ENCODE measurements around the gene GAB3. TPM values are rescaled to one million over a fixed set of nuclear protein-coding genes. Genes with fewer than 3 reads are reported as not detected.

Gene GAB3, protein sequence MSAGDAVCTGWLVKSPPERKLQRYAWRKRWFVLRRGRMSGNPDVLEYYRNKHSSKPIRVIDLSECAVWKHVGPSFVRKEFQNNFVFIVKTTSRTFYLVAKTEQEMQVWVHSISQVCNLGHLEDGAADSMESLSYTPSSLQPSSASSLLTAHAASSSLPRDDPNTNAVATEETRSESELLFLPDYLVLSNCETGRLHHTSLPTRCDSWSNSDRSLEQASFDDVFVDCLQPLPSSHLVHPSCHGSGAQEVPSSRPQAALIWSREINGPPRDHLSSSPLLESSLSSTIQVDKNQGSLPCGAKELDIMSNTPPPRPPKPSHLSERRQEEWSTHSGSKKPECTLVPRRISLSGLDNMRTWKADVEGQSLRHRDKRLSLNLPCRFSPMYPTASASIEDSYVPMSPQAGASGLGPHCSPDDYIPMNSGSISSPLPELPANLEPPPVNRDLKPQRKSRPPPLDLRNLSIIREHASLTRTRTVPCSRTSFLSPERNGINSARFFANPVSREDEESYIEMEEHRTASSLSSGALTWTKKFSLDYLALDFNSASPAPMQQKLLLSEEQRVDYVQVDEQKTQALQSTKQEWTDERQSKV
- 6.5 TPM for total RNA-seq
- 1 to 10 TPM; 3.2 to 6.7 (median 5.1) TPM for polyA plus RNA-seq (ENCODE audit: insufficient read depth in 1 of 8, insufficient read length in 8 of 8, low replicate concordance in 1 of 8)
- long read RNA-seq, donor 1 = 0 reads
- long read RNA-seq, donor 2 = 0 reads
- long read RNA-seq, donor 3, partial matches to known transcripts = 0 of 1 reads
- long read RNA-seq, donor 3, other reads (novel, unspliced or antisense) = 0 of 1 reads
- long read RNA-seq, donor 4 = 0 reads
- long read RNA-seq, donor 5 = 0 reads
- long read RNA-seq, donor 6 = 0 reads
- long read RNA-seq, donor 7 = 0 reads
- long read RNA-seq, donor 8 = 0 reads
- long read RNA-seq, donor 9 = 0 reads
- long read RNA-seq, donor 10, partial matches to known transcripts = 0 of 1 reads
- long read RNA-seq, donor 10, other reads (novel, unspliced or antisense) = 0 of 1 reads
- long read RNA-seq, donor 11, partial matches to known transcripts = 0 of 1 reads
- long read RNA-seq, donor 11, other reads (novel, unspliced or antisense) = 0 of 1 reads

DNA sequence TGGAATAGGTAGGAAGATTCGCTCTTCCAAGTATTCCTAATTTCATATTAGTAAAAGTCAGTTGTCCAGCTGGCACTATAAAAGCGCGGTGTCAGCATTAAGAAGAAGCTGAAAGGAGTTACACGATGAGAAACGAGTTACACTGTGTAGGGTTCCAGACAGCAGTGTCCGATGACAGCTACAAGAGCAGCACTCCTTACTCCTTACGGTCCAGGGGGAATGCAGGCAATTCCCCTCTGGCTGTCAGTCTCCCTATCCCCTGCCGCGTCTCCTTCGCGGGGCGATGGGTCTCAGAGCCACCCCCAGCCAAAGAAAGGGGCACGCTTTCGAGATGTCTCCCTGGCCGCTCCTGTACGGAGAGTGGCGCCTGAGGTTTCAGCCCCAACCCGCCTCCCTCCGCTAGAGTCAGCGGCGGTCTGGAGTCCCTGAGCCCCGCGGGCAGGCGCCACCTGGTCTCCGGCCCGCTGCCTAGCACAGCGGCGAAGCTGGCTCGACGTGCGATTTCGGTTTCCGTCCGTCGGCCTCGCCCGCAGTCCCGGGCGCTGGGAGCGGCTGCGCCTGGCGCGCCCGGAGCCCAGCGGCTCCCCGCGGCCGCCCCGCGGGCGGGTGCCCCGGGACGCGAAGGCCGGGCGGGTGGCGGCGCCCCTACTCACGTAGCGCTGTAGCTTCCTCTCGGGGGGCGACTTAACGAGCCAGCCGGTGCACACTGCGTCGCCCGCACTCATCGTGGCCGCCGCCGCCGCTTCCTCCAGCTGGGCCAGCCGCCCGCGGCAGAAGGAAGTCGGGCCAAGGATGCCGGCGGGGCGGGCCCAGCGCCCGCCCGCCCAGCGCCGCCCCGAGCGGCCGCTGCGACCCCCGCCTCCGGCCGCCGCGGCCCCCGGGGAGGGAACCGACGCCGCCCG lies at the start of gene GAB3:
GAB3 (minus strand) TSS at position 777 of the 902 bp plus-strand sequence; CDS start at position 725, 52 bp downstream.
- H3K27me3 ChIP-seq (ENCODE audit: control insufficient read depth, insufficient read depth, low read length) = peaks cover 18% of the 10 kb centered on the region
- H3K9me3 ChIP-seq (replicated peaks; ENCODE audit: control insufficient read depth, low read depth, low read length) = no peaks in the 10 kb centered on the region
- H3K4me3 ChIP-seq (ENCODE audit: low read length) = peak within 1 kb of the TSS; percentile 53
- no peaks in the 10 kb centered on the region for H3K36me3 ChIP-seq (ENCODE audit: control insufficient read depth, insufficient read depth, low read length)
- H3K4me1 ChIP-seq (ENCODE audit: control insufficient read depth, insufficient read depth, low read length) = peaks cover 2% of the 10 kb centered on the region
- 24% methylated on average over 82 of the region's 98 CpGs for WGBS (ENCODE audit: insufficient coverage)
- DNase-seq = peak; percentile 64
- peak within 1 kb of the TSS; percentile 82 for H3K27ac ChIP-seq (ENCODE audit: low read length)

DNA sequence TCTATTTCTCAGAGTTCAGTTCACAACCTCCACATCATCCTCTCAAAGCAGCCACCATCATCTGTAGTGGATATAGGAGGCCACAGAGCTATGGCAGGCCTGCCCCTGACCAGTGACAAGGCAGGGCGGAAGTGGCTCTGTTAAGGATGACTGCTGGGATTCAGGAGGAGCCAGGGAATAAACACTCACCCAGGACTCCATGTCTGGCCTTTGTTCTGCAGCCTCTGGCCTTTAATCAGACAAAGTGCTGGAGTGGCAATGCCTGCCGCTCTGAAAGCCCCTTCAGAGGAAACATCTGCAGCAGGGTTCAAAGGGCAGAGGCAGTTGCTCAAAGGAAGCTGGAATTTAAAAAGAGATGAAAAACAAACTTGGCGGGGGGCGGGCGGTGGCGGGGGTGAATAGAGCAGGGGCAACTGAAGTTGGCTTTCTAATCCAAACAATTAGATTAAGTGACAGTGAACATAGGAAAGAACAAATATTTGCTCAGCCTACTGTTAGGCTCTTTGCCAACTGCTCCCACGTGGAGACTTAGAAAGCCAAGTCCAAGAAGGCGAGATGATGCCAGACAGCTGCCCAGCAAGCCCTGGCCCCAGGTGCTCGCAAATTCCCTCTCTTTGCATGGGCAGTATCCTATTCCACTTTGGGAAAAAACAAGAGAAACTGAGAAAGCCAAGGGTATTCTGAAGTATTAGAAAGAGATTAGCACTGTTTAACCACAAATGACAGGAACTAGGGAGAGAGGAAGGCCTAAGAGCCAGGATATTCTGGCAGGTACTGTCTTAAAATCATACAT lies 48.9 kb upstream of the GAB3 start:
- Histone ChIP-seq H3K9me3 (replicated peaks; ENCODE audit: control insufficient read depth, low read depth, low read length) (no peaks in the 10 kb centered on the region), H3K27ac (ENCODE audit: low read length) (peak overlapping the region; percentile 62), H3K36me3 (ENCODE audit: control insufficient read depth, insufficient read depth, low read length) (no peaks in the 10 kb centered on the region), H3K4me3 (ENCODE audit: low read length) (no peak overlapping the region), H3K27me3 (ENCODE audit: control insufficient read depth, insufficient read depth, low read length) (no peaks in the 10 kb centered on the region), H3K4me1 (ENCODE audit: control insufficient read depth, insufficient read depth, low read length) (peaks cover 10% of the 10 kb centered on the region)
- WGBS (ENCODE audit: insufficient coverage) = 52% methylated on average over 9 of the region's 9 CpGs
- no peak for DNase-seq

DNA sequence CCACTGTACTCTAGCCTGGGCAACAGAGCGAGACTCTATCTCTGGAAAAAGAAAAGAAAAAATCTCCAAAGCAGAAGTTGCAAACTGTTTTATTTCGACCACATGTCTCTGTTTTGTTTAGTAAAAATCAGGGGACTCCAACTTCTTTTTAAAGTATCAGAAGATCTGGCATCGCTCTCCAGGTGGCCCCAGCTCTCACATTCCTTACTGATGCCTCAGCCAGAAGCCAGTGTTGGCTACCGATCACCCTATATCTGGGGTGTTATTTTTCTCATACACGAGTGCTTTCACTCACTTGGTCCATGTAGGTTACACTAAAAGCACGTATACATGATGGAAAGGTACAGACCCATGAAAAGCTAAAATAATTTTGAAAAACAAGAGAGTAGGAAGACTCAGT lies 46.1 kb upstream of the GAB3 start:
- H3K27me3 ChIP-seq (ENCODE audit: control insufficient read depth, insufficient read depth, low read length) = no peaks in the 10 kb centered on the region
- H3K27ac ChIP-seq (ENCODE audit: low read length) = no peak overlapping the region
- WGBS (ENCODE audit: insufficient coverage) = no CpG with 5 or more reads among the region's 6 CpGs
- no peaks in the 10 kb centered on the region for H3K9me3 ChIP-seq (replicated peaks; ENCODE audit: control insufficient read depth, low read depth, low read length)
- no peaks in the 10 kb centered on the region for H3K36me3 ChIP-seq (ENCODE audit: control insufficient read depth, insufficient read depth, low read length)
- no peak for DNase-seq
- H3K4me1 ChIP-seq (ENCODE audit: control insufficient read depth, insufficient read depth, low read length) = peaks cover 6% of the 10 kb centered on the region
- H3K4me3 ChIP-seq (ENCODE audit: low read length) = no peak overlapping the region

DNA sequence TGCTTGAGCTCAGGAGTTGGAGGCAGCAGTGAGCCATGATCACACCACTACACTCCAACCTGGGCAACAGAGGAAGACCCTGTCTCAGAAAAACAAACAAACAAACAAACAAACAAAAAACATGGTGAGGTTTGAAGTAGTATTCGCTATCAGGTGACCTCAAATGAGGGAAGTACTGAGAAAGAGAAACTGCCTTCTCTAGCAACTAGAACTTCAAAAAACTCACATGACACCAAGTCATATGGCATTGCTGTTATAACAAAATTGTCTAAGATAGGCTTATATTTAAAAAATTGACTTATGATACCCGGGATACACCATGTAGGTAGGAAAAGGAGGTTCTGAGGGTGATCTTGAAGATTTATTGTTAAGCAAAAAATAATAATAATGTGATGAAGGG lies 44.1 kb upstream of the GAB3 start:
- peak; percentile 36 for DNase-seq
- Histone ChIP-seq H3K4me1 (ENCODE audit: control insufficient read depth, insufficient read depth, low read length) (peaks cover 6% of the 10 kb centered on the region), H3K36me3 (ENCODE audit: control insufficient read depth, insufficient read depth, low read length) (no peaks in the 10 kb centered on the region), H3K9me3 (replicated peaks; ENCODE audit: control insufficient read depth, low read depth, low read length) (no peaks in the 10 kb centered on the region), H3K27me3 (ENCODE audit: control insufficient read depth, insufficient read depth, low read length) (no peaks in the 10 kb centered on the region), H3K4me3 (ENCODE audit: low read length) (no peak overlapping the region), H3K27ac (ENCODE audit: low read length) (no peak overlapping the region)
- WGBS (ENCODE audit: insufficient coverage) = no CpG with 5 or more reads among the region's 2 CpGs

DNA sequence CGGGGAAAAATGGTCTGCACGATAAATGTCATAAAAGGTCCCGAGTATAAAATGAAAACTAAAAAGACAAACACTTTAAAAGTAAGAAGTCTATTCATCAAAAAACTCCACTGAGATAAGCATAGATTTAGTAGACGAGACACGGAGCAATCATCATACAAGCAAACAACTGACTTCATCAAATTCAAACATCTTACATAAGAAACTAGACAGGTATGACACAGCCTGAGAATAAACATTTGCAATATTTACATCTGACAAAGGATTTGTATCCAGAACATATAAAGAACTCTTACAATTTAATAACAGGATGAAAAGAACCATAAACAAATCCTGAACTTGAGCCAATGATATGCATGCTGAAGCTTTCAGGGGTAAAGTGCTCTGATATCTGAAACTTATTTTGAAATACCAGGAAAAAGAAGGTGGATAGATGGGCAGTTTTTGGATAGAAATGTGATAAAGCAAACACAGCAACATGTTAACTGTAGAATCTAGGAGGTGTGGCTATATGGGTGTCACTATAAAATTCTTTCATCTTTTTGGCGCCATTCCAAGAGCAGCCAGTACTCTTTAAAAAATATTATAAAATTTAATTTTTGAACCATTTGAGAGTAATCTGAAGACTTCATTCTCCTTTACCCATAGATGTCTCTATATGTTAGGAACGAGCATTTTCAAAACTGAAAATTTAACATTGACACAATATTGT lies 42.4 kb upstream of the GAB3 start:
- no peak for DNase-seq
- no peaks in the 10 kb centered on the region for H3K4me1 ChIP-seq (ENCODE audit: control insufficient read depth, insufficient read depth, low read length)
- WGBS (ENCODE audit: insufficient coverage) = 67% methylated on average over 1 of the region's 7 CpGs
- H3K27me3 ChIP-seq (ENCODE audit: control insufficient read depth, insufficient read depth, low read length) = no peaks in the 10 kb centered on the region
- no peaks in the 10 kb centered on the region for H3K36me3 ChIP-seq (ENCODE audit: control insufficient read depth, insufficient read depth, low read length)
- no peak overlapping the region for H3K27ac ChIP-seq (ENCODE audit: low read length)
- no peak overlapping the region for H3K4me3 ChIP-seq (ENCODE audit: low read length)
- H3K9me3 ChIP-seq (replicated peaks; ENCODE audit: control insufficient read depth, low read depth, low read length) = no peaks in the 10 kb centered on the region

DNA sequence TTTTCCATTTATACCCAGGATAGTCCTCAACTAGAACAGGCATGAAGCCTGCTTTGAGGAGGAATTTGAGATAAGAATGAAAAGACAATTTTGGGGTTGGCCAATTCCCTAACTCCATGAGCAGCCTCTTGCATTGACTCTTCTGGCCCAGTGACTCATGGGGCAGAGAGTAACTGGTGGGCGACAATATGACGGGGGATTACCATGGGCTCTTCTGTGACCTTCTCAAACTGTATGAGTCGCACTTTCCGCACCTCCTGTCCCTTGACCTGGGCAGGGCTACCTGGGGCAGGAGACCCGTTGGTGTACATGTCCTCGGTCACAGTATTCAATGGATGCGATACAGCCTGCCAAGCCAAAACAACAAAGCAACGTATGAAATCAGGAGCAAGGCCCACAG lies 41.1 kb upstream of the GAB3 start:
- H3K27ac ChIP-seq (ENCODE audit: low read length) = no peak overlapping the region
- no peaks in the 10 kb centered on the region for H3K4me1 ChIP-seq (ENCODE audit: control insufficient read depth, insufficient read depth, low read length)
- 94% methylated on average over 5 of the region's 8 CpGs for WGBS (ENCODE audit: insufficient coverage)
- H3K4me3 ChIP-seq (ENCODE audit: low read length) = no peak overlapping the region
- no peak for DNase-seq
- no peaks in the 10 kb centered on the region for H3K27me3 ChIP-seq (ENCODE audit: control insufficient read depth, insufficient read depth, low read length)
- H3K36me3 ChIP-seq (ENCODE audit: control insufficient read depth, insufficient read depth, low read length) = no peaks in the 10 kb centered on the region
- no peaks in the 10 kb centered on the region for H3K9me3 ChIP-seq (replicated peaks; ENCODE audit: control insufficient read depth, low read depth, low read length)

DNA sequence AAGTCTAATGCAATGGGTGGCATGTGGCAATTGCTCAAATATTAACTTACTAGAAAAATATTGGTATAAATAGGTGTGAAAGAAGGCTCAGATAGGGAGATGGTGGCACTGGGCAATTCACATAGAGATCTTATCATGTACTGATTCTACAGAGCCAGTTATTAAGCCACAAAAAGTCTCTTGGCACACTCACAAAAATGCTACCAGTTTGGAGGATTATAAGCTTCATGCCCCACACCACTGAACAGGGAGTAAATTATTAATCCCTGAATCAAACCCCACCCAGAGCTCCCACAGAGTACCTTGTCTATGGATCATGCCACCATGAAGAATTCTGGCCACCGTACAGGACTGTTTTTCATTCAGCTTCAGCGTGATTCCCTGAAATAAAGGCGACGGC lies 40.6 kb upstream of the GAB3 start:
- Histone ChIP-seq H3K4me1 (ENCODE audit: control insufficient read depth, insufficient read depth, low read length) (no peaks in the 10 kb centered on the region), H3K4me3 (ENCODE audit: low read length) (no peak overlapping the region), H3K9me3 (replicated peaks; ENCODE audit: control insufficient read depth, low read depth, low read length) (no peaks in the 10 kb centered on the region), H3K27me3 (ENCODE audit: control insufficient read depth, insufficient read depth, low read length) (no peaks in the 10 kb centered on the region), H3K36me3 (ENCODE audit: control insufficient read depth, insufficient read depth, low read length) (no peaks in the 10 kb centered on the region), H3K27ac (ENCODE audit: low read length) (no peak overlapping the region)
- DNase-seq = no peak
- WGBS (ENCODE audit: insufficient coverage) = 67% methylated on average over 1 of the region's 4 CpGs

DNA sequence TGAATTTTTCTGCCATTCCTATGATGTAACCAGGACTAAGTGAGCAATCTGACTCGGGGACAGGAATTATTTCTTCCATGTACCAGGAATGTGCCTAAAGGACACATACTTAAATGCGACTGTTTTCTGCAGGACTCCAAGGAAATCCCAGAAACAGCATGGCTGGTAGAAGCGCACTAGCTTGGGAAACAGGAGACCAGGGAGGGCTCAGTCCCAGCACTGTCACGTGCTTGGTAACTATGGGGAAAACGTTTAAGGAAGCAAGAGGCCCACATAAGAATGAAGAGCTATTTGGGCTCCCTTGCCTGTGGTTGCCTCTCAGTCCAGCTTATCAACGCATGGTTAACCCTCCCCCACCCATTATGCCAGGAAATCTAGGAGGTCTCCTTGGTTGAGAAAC lies 34.8 kb upstream of the GAB3 start:
- WGBS (ENCODE audit: insufficient coverage) = 72% methylated on average over 5 of the region's 6 CpGs
- H3K4me3 ChIP-seq (ENCODE audit: low read length) = no peak overlapping the region
- H3K27ac ChIP-seq (ENCODE audit: low read length) = no peak overlapping the region
- no peaks in the 10 kb centered on the region for H3K36me3 ChIP-seq (ENCODE audit: control insufficient read depth, insufficient read depth, low read length)
- no peaks in the 10 kb centered on the region for H3K9me3 ChIP-seq (replicated peaks; ENCODE audit: control insufficient read depth, low read depth, low read length)
- H3K27me3 ChIP-seq (ENCODE audit: control insufficient read depth, insufficient read depth, low read length) = no peaks in the 10 kb centered on the region
- DNase-seq = no peak
- H3K4me1 ChIP-seq (ENCODE audit: control insufficient read depth, insufficient read depth, low read length) = no peaks in the 10 kb centered on the region

Data from muscle of leg (tissue), 16 donors.